CD4-positive, alpha-beta T cell treated with Interleukin-4 for 4 hours (primary cell): ENCODE measurements around the gene BANP.
"Not testable (repeated sequence)": the region's sequence is repeated elsewhere in the genome, so short reads cannot be mapped to it uniquely, and the experiment has no call there.

Source experiments
- DNase-seq: peaks from one replicate; pipeline ENCODE4 v3.0.0-alpha.2; 2020

BANP gene

GRCh38 chr16:87996962-87997880 is 46.0 kb downstream of the BANP start:
- no peak for DNase-seq

- not testable (repeated sequence) for DNase-seq
These were observed 47.1 kb downstream of the BANP start for GRCh38 chr16:87998184-87998793.

- not testable (repeated sequence) for DNase-seq
These were observed 47.8 kb downstream of the BANP start for GRCh38 chr16:87998992-87999391.

DNA sequence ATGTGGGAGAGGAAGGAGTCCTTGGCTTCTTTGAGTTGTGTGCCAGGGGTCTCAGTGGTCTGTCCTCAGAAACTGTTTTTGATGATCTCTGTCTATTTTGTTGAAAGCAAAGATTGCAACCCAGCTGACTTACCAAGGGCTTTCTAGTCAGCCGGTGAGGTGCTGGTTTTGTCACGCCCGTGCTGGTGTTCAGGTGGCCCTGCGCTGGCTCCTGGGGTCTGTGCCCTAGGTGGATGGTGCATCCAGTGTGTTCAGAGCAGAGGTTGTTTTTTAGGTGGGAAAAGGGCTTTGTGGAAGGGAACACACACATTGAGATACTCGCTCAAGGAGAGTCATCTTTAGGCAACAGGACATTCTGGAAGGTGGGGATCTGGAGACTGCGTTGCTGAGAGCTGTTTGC is 51.0 kb downstream of the BANP start:
- DNase-seq = no peak

DNA sequence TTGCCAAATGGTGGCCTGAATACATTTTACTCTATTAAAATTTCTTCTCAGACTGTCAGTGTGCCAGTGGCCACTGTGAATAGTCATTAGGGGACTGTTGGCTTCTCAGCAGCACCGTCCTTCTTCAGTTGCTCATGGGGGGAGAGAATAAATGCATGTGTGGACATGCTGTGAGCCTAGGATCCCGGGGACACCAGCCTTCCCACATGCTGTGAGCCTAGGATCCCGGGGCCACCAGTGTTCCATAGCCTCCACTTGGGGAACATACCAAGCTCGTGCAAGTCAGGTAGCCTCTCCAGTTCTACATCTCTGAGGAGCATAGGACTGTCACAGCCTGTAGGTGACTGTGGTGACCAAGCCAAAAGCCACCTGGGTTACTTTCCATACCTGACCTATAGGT is 51.5 kb downstream of the BANP start:
- no peak for DNase-seq

DNA sequence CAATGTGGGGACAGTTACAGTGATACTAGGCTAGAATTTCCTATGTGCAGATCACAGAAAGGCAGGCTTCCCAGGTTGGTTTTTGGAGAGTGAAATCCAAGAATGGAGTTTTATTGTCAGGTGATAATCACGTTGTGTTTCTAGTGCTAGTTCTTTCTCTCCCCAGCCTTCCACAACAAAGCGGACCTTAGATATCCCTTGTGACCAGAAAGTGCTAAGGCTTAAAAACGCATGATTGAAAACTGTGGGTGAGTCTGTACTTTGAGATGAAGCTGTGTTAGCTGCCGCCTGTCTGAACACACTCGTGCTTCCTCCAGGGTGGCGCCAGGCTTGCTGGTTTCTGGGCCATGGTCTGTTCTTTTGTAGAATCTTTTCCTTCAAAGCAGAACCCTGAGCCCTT is 52.1 kb downstream of the BANP start:
- DNase-seq = no peak

GRCh38 chr16:88003736-88004135 is 52.5 kb downstream of the BANP start:
- DNase-seq = no peak

GRCh38 chr16:88004391-88004790 is 53.2 kb downstream of the BANP start:
- no peak for DNase-seq

DNA sequence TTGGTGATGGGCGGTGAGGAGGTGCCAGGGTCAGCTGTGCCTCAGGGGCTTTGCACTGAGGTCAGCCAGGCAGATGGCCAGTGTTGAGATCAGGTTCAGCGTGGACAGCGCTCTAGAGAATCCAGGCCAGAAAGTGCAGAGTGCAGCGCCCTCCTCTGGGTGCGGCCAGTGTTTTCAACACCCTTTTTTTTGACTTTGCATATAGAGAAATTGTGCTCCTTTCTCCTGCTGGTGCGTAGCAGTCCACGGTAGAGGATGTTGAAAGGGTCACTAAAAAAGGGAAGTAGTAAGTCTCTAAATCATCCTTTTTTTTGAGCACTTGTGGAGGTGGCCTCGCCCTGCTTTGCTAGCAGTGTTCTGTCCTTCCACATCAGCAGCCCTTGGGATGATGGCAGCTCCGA is 53.9 kb downstream of the BANP start:
- DNase-seq = no peak

GRCh38 chr16:88005968-88006367 is 54.7 kb downstream of the BANP start:
- no peak for DNase-seq

GRCh38 chr16:88007321-88007731 is 56.1 kb downstream of the BANP start:
- DNase-seq = no peak

- DNase-seq = no peak
These were observed 57.6 kb downstream of the BANP start for GRCh38 chr16:88008840-88009239.

DNA sequence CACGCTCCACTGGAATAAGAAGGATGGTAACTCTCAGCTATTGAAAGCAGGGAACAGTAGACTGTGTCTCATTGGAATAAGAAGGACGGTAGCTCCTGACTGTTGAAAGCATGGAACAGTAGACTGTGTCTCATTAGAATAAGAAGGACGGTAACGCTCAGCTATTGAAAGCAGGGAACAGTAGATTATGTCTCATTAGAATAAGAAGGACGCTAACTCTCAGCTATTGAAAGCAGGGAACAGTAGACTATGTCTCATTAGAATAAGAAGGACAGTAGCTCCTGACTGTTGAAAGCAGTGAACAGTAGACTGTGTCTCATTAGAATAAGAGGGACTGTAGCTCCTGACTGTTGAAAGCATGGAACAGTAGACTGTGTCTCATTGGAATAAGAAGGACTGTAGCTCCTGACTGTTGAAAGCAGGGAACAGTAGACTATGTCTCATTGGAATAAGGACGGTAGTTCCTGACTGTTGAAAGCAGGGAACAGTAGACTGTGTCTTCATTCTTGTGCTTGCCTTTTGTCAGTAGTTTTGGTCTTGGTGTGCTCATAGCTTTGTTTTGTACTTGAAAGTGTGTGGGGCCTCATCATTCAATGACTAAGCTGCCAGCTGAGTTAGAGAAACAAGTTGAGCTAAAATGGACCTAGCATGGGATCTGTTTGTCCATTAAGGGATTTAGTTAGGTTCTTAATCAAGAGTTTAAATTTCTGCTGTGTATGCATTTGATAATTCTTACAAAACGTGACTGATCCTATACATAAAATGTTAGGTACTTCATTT is 58.5 kb downstream of the BANP start:
- DNase-seq = no peak

DNA sequence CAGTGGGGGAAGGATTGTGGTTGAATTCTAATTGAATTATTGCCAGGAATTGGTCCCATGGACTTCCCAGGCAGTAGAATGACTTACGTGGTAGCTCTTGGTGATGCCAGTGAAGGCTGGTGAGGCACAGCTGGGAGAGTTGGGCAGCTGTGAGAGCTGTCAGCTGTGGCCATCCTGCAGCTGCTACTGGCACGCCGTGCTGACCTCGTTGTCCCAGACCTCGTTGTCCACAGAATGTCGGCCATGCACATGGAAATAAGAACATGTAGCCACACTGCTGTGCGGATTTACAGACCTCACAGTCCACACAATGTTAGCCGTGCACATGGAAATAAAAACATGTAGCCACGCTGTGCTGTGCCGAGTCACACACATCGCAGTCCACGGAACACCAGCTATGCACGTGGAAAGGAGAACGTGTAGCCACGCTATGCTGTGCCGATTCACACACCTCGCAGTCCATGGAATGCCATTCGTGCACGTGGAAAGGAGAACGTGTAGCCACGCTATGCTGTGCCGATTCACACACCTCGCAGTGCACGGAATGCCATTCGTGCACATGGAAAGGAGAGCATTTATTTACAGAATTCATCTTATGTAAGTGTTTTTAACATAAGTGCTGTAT is 59.2 kb downstream of the BANP start:
- DNase-seq = no peak

GRCh38 chr16:88010968-88011483 is 59.8 kb downstream of the BANP start:
- DNase-seq = no peak

DNA sequence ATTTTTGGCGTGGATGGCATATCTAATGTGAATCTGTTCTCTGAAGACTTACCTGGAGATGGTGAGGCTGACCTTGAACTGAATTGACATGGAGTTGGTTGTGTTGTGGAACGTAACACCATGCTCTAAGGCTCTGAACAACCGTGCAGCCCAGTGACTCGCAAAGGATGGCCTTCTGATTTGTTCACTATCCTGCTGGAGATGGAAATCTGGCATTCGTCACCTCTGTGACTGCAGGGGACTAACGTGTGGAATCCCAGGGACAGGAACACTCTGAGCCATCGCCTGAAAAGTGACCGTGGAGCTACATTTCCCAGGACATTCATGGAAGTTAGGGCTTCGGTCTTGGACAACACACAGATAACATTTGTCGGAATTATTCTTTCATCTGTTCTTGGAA is 61.1 kb downstream of the BANP start:
- no peak for DNase-seq

DNA sequence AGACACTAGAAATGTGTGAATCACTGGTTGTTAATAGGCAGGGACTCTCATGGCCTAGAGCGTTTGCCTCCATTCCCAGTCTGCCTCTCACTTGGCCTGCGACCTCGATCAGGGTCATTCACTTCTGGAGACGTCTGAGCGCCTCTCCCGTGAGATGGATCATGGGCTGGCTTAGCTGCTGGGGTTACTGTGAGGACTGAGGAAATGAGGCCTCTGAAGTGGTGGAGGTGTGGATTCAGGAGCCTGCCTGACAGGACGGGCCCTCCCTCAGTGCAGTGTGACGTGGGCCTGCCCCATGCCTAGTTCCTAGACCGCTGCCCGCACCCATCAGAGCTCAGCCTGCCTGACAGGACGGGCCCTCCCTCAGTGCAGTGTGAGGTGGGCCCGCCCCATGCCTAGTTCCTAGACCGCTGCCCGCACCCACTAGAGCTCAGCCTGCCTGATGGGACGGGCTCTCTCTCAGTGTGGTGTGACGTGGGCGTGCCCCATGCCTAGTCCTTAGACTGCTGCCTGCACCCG is 61.9 kb downstream of the BANP start:
- DNase-seq = no peak

GRCh38 chr16:88013766-88014251 is 62.6 kb downstream of the BANP start:
- no peak for DNase-seq

DNA sequence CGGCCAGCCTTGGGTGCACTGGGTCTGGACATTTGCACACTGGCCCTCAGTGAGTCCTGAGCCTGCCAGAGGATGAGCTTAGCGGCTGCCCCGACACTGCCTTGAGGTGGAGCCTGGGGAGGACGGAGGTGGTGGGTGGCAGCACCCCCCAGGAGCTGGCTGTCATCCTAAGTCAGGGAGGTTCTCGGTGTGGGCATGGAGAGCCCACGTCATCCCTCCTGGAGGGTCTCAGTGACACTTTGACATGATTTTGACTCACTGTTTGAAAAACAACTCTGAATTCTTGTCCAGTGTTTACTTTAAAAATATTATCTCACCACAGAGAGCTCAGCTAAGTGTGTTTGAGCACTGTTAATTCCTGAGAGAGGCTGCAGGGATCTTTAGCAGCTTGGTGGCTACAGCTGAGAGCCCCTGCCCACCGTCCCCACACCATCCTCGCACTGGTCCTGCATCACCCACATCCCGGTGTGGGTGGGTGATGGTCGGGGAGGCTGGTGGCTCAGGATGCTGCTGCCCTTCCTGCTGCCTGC is 63.1 kb downstream of the BANP start:
- no peak for DNase-seq

DNA sequence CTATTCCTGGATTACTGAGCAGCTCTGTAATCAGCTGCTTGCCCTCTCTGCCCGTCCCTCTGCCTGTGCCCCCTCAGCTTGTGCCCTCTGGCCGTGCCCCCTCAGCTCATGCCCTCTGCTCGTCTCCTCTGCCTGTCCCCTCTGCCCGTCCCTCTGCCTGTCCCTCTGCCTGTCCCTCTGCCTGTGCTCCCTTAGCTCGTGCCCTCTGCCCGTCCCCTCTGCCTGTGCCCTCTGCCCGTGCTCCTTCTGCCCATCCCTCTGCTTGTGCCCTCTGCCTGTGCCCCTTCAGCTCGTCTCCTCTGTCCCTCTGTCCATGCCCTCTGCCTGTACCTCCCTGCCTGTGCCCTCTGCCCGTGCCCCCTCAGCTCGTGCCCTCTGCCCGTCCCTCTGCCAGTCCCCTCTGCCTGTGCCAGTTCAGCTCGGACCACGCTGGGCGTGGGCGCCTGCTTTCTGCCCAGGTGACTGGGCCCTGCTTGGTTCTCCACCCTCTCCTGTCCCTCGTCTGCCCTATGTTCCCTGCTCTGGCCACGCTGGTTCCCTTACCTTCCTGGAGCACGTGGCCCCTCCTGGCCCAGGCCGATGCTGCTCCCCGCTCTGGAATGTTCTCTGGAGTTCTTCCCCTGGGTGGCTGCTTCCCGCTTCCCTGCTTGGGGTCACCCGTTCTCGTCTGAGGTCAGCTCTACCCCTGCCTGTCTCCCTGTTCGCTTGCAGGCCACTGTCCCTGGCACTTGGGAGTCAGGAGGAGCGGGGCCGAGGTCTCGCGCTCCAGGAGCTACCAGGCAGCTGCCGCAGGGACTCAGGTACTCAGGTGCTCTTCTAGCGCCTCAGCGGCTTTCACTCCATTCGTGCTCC is 63.9 kb downstream of the BANP start:
- DNase-seq = no peak

DNA sequence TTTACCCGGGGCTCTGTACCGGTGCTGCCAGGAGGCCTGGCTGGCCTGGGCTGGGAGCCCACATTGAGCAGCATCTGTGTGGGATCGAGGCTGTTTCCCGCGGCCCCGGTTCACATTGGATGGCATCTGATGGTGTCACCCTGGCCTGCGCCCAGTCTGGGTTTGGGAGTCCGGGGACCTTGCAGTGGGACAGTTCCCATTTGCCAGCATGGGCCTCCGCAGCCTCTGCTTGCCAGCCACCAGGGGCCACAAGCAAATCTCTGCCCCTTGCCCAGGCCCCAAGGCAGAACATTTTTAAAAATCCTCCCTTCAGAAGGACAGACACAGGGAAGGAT is 64.5 kb downstream of the BANP start:
- no peak for DNase-seq
